B cell (primary cell): ENCODE data around the gene CEND1.

Experiments
- EZH2 ChIP-seq: IDR thresholded peaks from 2 replicates; pipeline ENCODE4 v1.6.1; 2012; ENCODE audit warnings: borderline replicate concordance, low read depth, mild to moderate bottlenecking, moderate library complexity, low read length; ENCODE audit not compliant: insufficient read depth, poor library complexity, severe bottlenecking
- TF ChIP-seq, protein P1 (sequence below): fragments of 200-600 bp; IDR thresholded peaks from one replicate; pipeline ENCODE4 v1.8.0; 2022; ENCODE audit warnings: antibody characterized with exemption, mild to moderate bottlenecking

GRCh38 chr11:763073-763463 is 26.8 kb downstream of the CEND1 start:
- no peak for TF ChIP-seq EZH2
- TF ChIP-seq, protein P1, sequence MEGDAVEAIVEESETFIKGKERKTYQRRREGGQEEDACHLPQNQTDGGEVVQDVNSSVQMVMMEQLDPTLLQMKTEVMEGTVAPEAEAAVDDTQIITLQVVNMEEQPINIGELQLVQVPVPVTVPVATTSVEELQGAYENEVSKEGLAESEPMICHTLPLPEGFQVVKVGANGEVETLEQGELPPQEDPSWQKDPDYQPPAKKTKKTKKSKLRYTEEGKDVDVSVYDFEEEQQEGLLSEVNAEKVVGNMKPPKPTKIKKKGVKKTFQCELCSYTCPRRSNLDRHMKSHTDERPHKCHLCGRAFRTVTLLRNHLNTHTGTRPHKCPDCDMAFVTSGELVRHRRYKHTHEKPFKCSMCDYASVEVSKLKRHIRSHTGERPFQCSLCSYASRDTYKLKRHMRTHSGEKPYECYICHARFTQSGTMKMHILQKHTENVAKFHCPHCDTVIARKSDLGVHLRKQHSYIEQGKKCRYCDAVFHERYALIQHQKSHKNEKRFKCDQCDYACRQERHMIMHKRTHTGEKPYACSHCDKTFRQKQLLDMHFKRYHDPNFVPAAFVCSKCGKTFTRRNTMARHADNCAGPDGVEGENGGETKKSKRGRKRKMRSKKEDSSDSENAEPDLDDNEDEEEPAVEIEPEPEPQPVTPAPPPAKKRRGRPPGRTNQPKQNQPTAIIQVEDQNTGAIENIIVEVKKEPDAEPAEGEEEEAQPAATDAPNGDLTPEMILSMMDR: no peak
